ENCODE data around the gene KIF17.

- TF ChIP-seq CTCF (conservative IDR thresholded peaks at IDR 0.05) (no peak), ZFX (IDR thresholded peaks at IDR 0.05) (no peak)
These were observed 2.9 kb upstream of the KIF17 start for GRCh38 chr1:20720631-20721091.
